C4-2B (cell line): Measurements from ENCODE around the gene NHSL2.

Source experiments
- CTCF ChIP-seq: fragments of 450-650 bp; conservative IDR thresholded peaks from 2 replicates; pipeline ENCODE4 v1.5.1; 2017; ENCODE audit warnings: mild to moderate bottlenecking
- ZFX ChIP-seq: fragments of 450-650 bp; IDR thresholded peaks from 2 replicates; pipeline ENCODE4 v1.6.1; 2017

- TF ChIP-seq CTCF (no peak), ZFX (no peak)
Measured at GRCh38 chrX:72176981-72177380, 266.3 kb downstream of the NHSL2 start.
